GM23338 (cell line): Measurements from ENCODE around the gene LENG9. TPM values are rescaled to one million over a fixed set of nuclear protein-coding genes. Genes with fewer than 3 reads are reported as not detected.

ENCODE experiments used
- ATAC-seq: fragments of 200-7000 bp; cut with Tn5 transposase; 3 replicates; pipeline ENCODE4 v1.9.1; 2020
- DNase-seq: peaks from one replicate; pipeline ENCODE4 v3.0.0-alpha.2; 2015; ENCODE audit warnings: low spot score
- H2AFZ ChIP-seq: fragments of 200-600 bp; sonication (generic); 2 replicates; pipeline ENCODE4 v1.8.0; 2016; ENCODE audit warnings: antibody characterized with exemption, mild to moderate bottlenecking, moderate library complexity
- H3F3A ChIP-seq: fragments of 200-600 bp; sonication (generic); replicated peaks from 2 replicates; pipeline ENCODE4 v1.8.0; 2017; ENCODE audit warnings: antibody characterized with exemption, mixed run types, low read depth
- H3K27ac ChIP-seq: fragments of 200-600 bp; sonication (generic); 2 replicates; pipeline ENCODE4 v1.6.1; 2016; ENCODE audit warnings: low read depth
- H3K27me3 ChIP-seq: fragments of 200-600 bp; sonication (generic); 2 replicates; pipeline ENCODE4 v1.8.0; 2016; ENCODE audit warnings: mild to moderate bottlenecking, mixed run types, moderate library complexity; ENCODE audit not compliant: insufficient read depth
- H3K36me3 ChIP-seq: fragments of 200-600 bp; sonication (generic); 2 replicates; pipeline ENCODE4 v1.8.0; 2016; ENCODE audit warnings: mild to moderate bottlenecking; ENCODE audit not compliant: insufficient read depth
- H3K4me1 ChIP-seq: fragments of 200-600 bp; sonication (generic); 2 replicates; pipeline ENCODE4 v1.8.0; 2016; ENCODE audit warnings: mild to moderate bottlenecking, moderate library complexity; ENCODE audit not compliant: insufficient read depth
- H3K4me2 ChIP-seq: fragments of 200-600 bp; sonication (generic); 2 replicates; pipeline ENCODE4 v1.7.1; 2017; ENCODE audit warnings: mixed run types
- H3K4me3 ChIP-seq: fragments of 200-600 bp; sonication (generic); 2 replicates; pipeline ENCODE4 v1.6.1; 2016; ENCODE audit warnings: mixed run types
- H3K79me2 ChIP-seq: fragments of 200-600 bp; sonication (generic); replicated peaks from 2 replicates; pipeline ENCODE4 v1.8.0; 2017; ENCODE audit warnings: mild to moderate bottlenecking; ENCODE audit not compliant: insufficient read depth
- H3K9me2 ChIP-seq: fragments of 200-600 bp; sonication (generic); 2 replicates; pipeline ENCODE4 v1.8.0; 2017; ENCODE audit not compliant: insufficient read depth
- H4K20me1 ChIP-seq: fragments of 200-600 bp; sonication (generic); replicated peaks from 2 replicates; pipeline ENCODE4 v1.8.0; 2017; ENCODE audit warnings: mild to moderate bottlenecking; ENCODE audit not compliant: insufficient read depth
- H3K27ac Mint-ChIP-seq: 2 replicates; pipeline ENCODE4 v1.8.0; 2020; ENCODE audit warnings: inconsistent platforms, mild to moderate bottlenecking, moderate library complexity, mixed read lengths
- H3K27me3 Mint-ChIP-seq: 3 replicates; pipeline ENCODE4 v1.8.0; 2022; ENCODE audit warnings: low read depth, mild to moderate bottlenecking, moderate library complexity, mixed read lengths, inconsistent platforms; ENCODE audit not compliant: insufficient read depth, poor library complexity
- H3K36me3 Mint-ChIP-seq: 3 replicates; pipeline ENCODE4 v1.8.0; 2021; ENCODE audit warnings: low read depth, mild to moderate bottlenecking, inconsistent platforms, moderate library complexity, mixed read lengths
- H3K4me1 Mint-ChIP-seq: 3 replicates; pipeline ENCODE4 v1.8.0; 2020; ENCODE audit warnings: mild to moderate bottlenecking, inconsistent platforms, mixed read lengths
- H3K4me3 Mint-ChIP-seq: 3 replicates; pipeline ENCODE4 v1.8.0; 2021; ENCODE audit warnings: moderate library complexity, mild to moderate bottlenecking, inconsistent platforms, mixed read lengths
- H3K9me3 Mint-ChIP-seq: 3 replicates; pipeline ENCODE4 v1.8.0; 2020; ENCODE audit warnings: moderate library complexity, mild to moderate bottlenecking, inconsistent platforms, mixed read lengths
- CREB1 ChIP-seq: fragments of 250-450 bp; sonication (Bioruptor Pico); IDR thresholded peaks from 2 replicates; pipeline ENCODE4 v1.5.0; 2020; ENCODE audit warnings: low read depth, mild to moderate bottlenecking, moderate library complexity
- CTCF ChIP-seq, 2 experiments: fragments of 200-600 bp in 1 of 2; sonication (generic) in 1 of 2; conservative IDR thresholded peaks; 2 replicates each; pipeline versions ENCODE4 v1.5.1 to v1.6.1; 2016 to 2017; ENCODE audit warnings: antibody characterized with exemption in 2 of 2, low read depth in 2 of 2, mild to moderate bottlenecking in 2 of 2, moderate library complexity in 1 of 2
- ETS1 ChIP-seq: IDR thresholded peaks from 2 replicates; pipeline ENCODE4 v1.6.1; 2016; ENCODE audit warnings: antibody characterized with exemption
- EZH2 ChIP-seq: fragments of 200-600 bp; sonication (generic); IDR thresholded peaks from one replicate; pipeline ENCODE4 v1.8.0; 2017; ENCODE audit warnings: antibody characterized with exemption, mild to moderate bottlenecking, low read depth; ENCODE audit not compliant: unreplicated experiment
- POLR2AphosphoS5 ChIP-seq: IDR thresholded peaks from 2 replicates; pipeline ENCODE4 v1.6.1; 2016; ENCODE audit warnings: antibody characterized with exemption, low read depth
- STAT1 ChIP-seq: IDR thresholded peaks from one replicate; pipeline ENCODE4 v1.6.1; 2016; ENCODE audit warnings: antibody characterized with exemption; ENCODE audit not compliant: unreplicated experiment
- ZNF114 ChIP-seq: fragments of 250-450 bp; sonication (Bioruptor Pico); IDR thresholded peaks from 2 replicates; pipeline ENCODE4 v1.5.0; 2020; ENCODE audit warnings: mild to moderate bottlenecking, moderate library complexity
- ZNF331 ChIP-seq: fragments of 250-450 bp; sonication (Bioruptor Pico); IDR thresholded peaks from 2 replicates; pipeline ENCODE4 v1.5.0; 2020; ENCODE audit warnings: low read depth, mild to moderate bottlenecking, moderate library complexity
- polyA plus RNA-seq: library from polyadenylated mRNA; unstranded; fragments of >200 nt; fragmentation: Nextera tagmentation; extraction: Ambion mirVana; gene quantifications from 2 replicates; pipeline ENCODE4 v1.2.1, GENCODE V29; 2016
- total RNA-seq: library from RNA; depleted of rRNA; stranded (reverse); fragments of >200 nt; shearing (Covaris generic); gene quantifications from 2 replicates; pipeline ENCODE4 v1.2.3, GENCODE V29; 2014
- TF ChIP-seq, protein P1 (sequence below): IDR thresholded peaks from one replicate; pipeline ENCODE4 v1.6.1; 2018; ENCODE audit warnings: antibody characterized with exemption; ENCODE audit not compliant: unreplicated experiment

Gene LENG9
- total and polyA plus RNA-seq, 2 experiments from 2014 or later: 0.26 to 6.4 TPM

DNA sequence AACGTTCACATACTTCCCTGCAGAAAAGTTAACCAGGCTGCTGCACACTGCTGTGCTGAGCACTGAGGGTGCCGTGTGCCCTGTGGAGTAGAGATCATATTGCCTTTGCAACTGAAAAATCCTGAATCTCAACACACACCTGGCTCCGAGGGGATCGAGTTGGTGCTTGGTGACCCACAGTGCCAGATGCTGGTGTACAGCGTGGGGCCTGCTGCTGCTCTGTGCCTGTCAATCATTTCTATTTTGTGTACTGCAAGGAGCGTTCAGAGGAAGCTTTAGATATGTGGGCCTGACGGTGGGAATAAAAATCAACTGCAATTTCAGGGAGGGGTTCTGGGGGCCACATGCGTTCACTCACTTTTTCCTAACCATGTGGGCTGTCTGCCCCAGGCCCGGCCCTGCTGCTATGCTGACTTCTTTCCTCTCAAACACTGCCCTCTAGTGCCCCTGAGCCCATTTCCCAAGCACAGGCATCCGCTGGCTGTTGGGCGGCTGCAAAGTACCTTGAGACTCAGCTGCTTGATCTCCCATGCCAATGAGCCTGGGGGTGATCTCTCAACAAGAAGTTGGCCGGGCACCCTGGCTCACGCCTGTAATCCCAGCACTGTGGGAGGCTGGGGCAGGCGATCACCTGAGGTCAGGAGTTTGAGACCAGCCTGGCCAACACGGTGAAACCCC lies 24.3 kb downstream of the LENG9 start:
- H3F3A ChIP-seq: 0 out of 2 replicates have a peak, but pooled peaks cover 4% of the 10 kb centered on the region
- DNase-seq: peak; percentile 93
- H3K27ac Mint-ChIP-seq: no peak overlapping the region

GRCh38 chr19:54436628-54437252 lies 26.8 kb downstream of the LENG9 start:
- Histone ChIP-seq H3K36me3 (no peaks in the 10 kb centered on the region), H4K20me1 (peaks cover 9% of the 10 kb centered on the region), H3K4me3 (peak overlapping the region; percentile 49), H3F3A (0 out of 2 replicates have a peak, but pooled peaks cover 4% of the 10 kb centered on the region), H3K4me2 (peak overlapping the region; percentile 78), H3K27me3 (0 out of 2 replicates have a peak, but pooled peaks cover 3% of the 10 kb centered on the region), H2AFZ (no peak overlapping the region), H3K27ac (no peak overlapping the region), H3K4me1 (peaks cover 25% of the 10 kb centered on the region), H3K9me2 (no peaks in the 10 kb centered on the region), H3K79me2 (peaks cover 3% of the 10 kb centered on the region; the same call in 1 of the 2 replicates)
- Mint-ChIP-seq H3K36me3 (peaks cover 12% of the 10 kb centered on the region), H3K27me3 (peaks cover 27% of the 10 kb centered on the region), H3K9me3 (no peaks in the 10 kb centered on the region; the same call in 2 of the 3 replicates), H3K4me3 (peak overlapping the region; percentile 45; the same call in 2 of the 3 replicates), H3K4me1 (peaks cover 45% of the 10 kb centered on the region), H3K27ac (no peak overlapping the region; the same call in 1 of the 2 replicates)
- peak; percentile 24 for DNase-seq
- no peak for ATAC-seq
- TF ChIP-seq CREB1 (CRISPR knock-in tag) (no peak), ZNF114 (CRISPR knock-in tag) (no peak), CTCF (conservative IDR thresholded peaks at IDR 0.05; ENCODE audit: low read depth in 2 of 2) (no peak), ZNF331 (CRISPR knock-in tag) (no peak), EZH2 (no peak), POLR2AphosphoS5 (no peak)
- TF ChIP-seq, protein P1, sequence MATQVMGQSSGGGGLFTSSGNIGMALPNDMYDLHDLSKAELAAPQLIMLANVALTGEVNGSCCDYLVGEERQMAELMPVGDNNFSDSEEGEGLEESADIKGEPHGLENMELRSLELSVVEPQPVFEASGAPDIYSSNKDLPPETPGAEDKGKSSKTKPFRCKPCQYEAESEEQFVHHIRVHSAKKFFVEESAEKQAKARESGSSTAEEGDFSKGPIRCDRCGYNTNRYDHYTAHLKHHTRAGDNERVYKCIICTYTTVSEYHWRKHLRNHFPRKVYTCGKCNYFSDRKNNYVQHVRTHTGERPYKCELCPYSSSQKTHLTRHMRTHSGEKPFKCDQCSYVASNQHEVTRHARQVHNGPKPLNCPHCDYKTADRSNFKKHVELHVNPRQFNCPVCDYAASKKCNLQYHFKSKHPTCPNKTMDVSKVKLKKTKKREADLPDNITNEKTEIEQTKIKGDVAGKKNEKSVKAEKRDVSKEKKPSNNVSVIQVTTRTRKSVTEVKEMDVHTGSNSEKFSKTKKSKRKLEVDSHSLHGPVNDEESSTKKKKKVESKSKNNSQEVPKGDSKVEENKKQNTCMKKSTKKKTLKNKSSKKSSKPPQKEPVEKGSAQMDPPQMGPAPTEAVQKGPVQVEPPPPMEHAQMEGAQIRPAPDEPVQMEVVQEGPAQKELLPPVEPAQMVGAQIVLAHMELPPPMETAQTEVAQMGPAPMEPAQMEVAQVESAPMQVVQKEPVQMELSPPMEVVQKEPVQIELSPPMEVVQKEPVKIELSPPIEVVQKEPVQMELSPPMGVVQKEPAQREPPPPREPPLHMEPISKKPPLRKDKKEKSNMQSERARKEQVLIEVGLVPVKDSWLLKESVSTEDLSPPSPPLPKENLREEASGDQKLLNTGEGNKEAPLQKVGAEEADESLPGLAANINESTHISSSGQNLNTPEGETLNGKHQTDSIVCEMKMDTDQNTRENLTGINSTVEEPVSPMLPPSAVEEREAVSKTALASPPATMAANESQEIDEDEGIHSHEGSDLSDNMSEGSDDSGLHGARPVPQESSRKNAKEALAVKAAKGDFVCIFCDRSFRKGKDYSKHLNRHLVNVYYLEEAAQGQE: no peak

More for the DNA sequence above, 24.3 kb downstream of the LENG9 start:
- no peak overlapping the region for H3K4me2 ChIP-seq
- H3K27me3 ChIP-seq: no peaks in the 10 kb centered on the region
- peaks cover 25% of the 10 kb centered on the region for H3K4me1 ChIP-seq
- H3K4me3 Mint-ChIP-seq: no peak overlapping the region
- peaks cover 40% of the 10 kb centered on the region for H3K4me1 Mint-ChIP-seq
- no peak overlapping the region for H3K4me3 ChIP-seq
- H3K79me2 ChIP-seq: peaks cover 3% of the 10 kb centered on the region
- H4K20me1 ChIP-seq: peaks cover 9% of the 10 kb centered on the region
- no peaks in the 10 kb centered on the region for H3K36me3 ChIP-seq
- no peak overlapping the region for H3K27ac ChIP-seq
- no peak; the same call in 1 of the 2 replicates for TF ChIP-seq POLR2AphosphoS5
- no peak for TF ChIP-seq ZNF114 (CRISPR knock-in tag)
- no peak for TF ChIP-seq EZH2
- no peak for TF ChIP-seq ETS1
- TF ChIP-seq CTCF (conservative IDR thresholded peaks at IDR 0.05; ENCODE audit: low read depth in 2 of 2): peak; percentile 71 to 91
- no peak for TF ChIP-seq STAT1
- peaks cover 28% of the 10 kb centered on the region for H3K36me3 Mint-ChIP-seq
- peaks cover 20% of the 10 kb centered on the region for H3K27me3 Mint-ChIP-seq
- peak; percentile 79 for ATAC-seq
- no peak overlapping the region for H2AFZ ChIP-seq
- no peaks in the 10 kb centered on the region; the same call in 2 of the 3 replicates for H3K9me3 Mint-ChIP-seq
- no peaks in the 10 kb centered on the region for H3K9me2 ChIP-seq
